Gastroesophageal sphincter (tissue), 4 donors: ENCODE data around the gene KIF1C. TPM values are rescaled to one million over a fixed set of nuclear protein-coding genes. Genes with fewer than 3 reads are reported as not detected.

Experiments used
- ATAC-seq: fragments of 150-250 bp; one replicate; pipeline ENCODE4 v1.9.1; 2016; ENCODE audit warnings: mild to moderate bottlenecking, moderate library complexity
- H3K27ac ChIP-seq, 4 donors: fragments of 200-600 bp; sonication (generic) in 3 of 4; 1 replicate in 3 of 4; 2 replicates in 1 of 4; pipeline ENCODE4 v1.5.1; 2016 to 2019
- H3K27me3 ChIP-seq: fragments of 200-600 bp; sonication (generic); one replicate; pipeline ENCODE4 v1.5.1; 2019
- H3K36me3 ChIP-seq, 2 donors: fragments of 200-600 bp; sonication (generic); one replicate each; pipeline ENCODE4 v1.5.1; 2019; ENCODE audit warnings: control low read depth in 1 of 2
- H3K4me1 ChIP-seq, 3 donors: fragments of 200-600 bp; sonication (generic); 1 replicate in 2 of 3; 2 replicates in 1 of 3; pipeline ENCODE4 v1.5.1; 2016 to 2019; ENCODE audit warnings: control low read depth in 2 of 3
- H3K4me3 ChIP-seq, 2 donors: fragments of 200-600 bp; sonication (generic); one replicate each; pipeline ENCODE4 v1.5.1; 2019; ENCODE audit warnings: mild to moderate bottlenecking in 1 of 2, moderate library complexity in 1 of 2
- H3K9me3 ChIP-seq, 3 donors: fragments of 200-600 bp; sonication (generic); one replicate each; pipeline ENCODE4 v1.5.1; 2017 to 2019; ENCODE audit warnings: control low read depth in 2 of 3
- CTCF ChIP-seq, 4 experiments: fragments of 200-600 bp in 2 of 4; fragments of 450-650 bp in 2 of 4; sonication (generic) in 1 of 4; IDR thresholded peaks; one replicate each; pipeline ENCODE4 v1.5.1; 2017 to 2019; ENCODE audit warnings: antibody characterized with exemption in 4 of 4, mild to moderate bottlenecking in 2 of 4, moderate library complexity in 2 of 4
- EP300 ChIP-seq: sonication (generic); formaldehyde crosslinking; IDR thresholded peaks from one replicate; pipeline ENCODE4 v1.6.1; 2017; ENCODE audit warnings: antibody characterized with exemption, mild to moderate bottlenecking
- POLR2A ChIP-seq, 2 donors: fragments of 450-650 bp; IDR thresholded peaks; one replicate each; pipeline ENCODE4 v1.6.1; 2017; ENCODE audit warnings: antibody characterized with exemption in 2 of 2, mild to moderate bottlenecking in 2 of 2, moderate library complexity in 1 of 2
- POLR2AphosphoS5 ChIP-seq: sonication (generic); formaldehyde crosslinking; IDR thresholded peaks from one replicate; pipeline ENCODE4 v1.6.1; 2017; ENCODE audit warnings: antibody characterized with exemption
- WGBS, 2 donors: methylation state at CpG; one replicate each; pipeline ENCODE4 v1.1.5; 2018; ENCODE audit warnings: low coverage in 1 of 2; 5-methylcytosine and 5-hydroxymethylcytosine counted together
- total RNA-seq, 4 donors: library from RNA; depleted of rRNA; stranded (reverse); fragments of >200 nt; gene quantifications; one replicate each; pipeline ENCODE4 v1.1.0, GENCODE V29; 2016

KIF1C gene
- total RNA-seq, 4 donors from 2014 or later = 147 to 302 (median 180) TPM

GRCh38 chr17:4950075-4950745 is 47.5 kb upstream of the KIF1C start:
- Histone ChIP-seq H3K4me1 (peaks cover 0 to 66% (median 28%) of the 10 kb centered on the region in 3 donors), H3K36me3 (peaks cover 0 to 16% of the 10 kb centered on the region in 2 donors), H3K27me3 (no peaks in the 10 kb centered on the region), H3K4me3 (peak overlapping the region; percentile 59 to 100), H3K9me3 (no peaks in the 10 kb centered on the region), H3K27ac (peak overlapping the region; percentile 79 to 98 (median 97))
- ATAC-seq = peak; percentile 27
- TF ChIP-seq POLR2A (IDR thresholded peaks at IDR 0.05) (peak in 1 of 2 donors; percentile 3), EP300 (no peak)
- WGBS, 2 donors = 3 to 11% methylated on average over 3 to 13 of the region's 52 CpGs

- Histone ChIP-seq H3K4me1 (peaks cover 0 to 60% (median 22%) of the 10 kb centered on the region in 3 donors), H3K36me3 (peaks cover 0 to 10% of the 10 kb centered on the region in 2 donors), H3K27me3 (no peaks in the 10 kb centered on the region), H3K27ac (peak within 1 kb of the TSS; percentile 79 to 98 (median 97)), H3K4me3 (peak within 1 kb of the TSS; percentile 59 to 100), H3K9me3 (no peaks in the 10 kb centered on the region)
- ATAC-seq = no peak
- TF ChIP-seq CTCF (IDR thresholded peaks at IDR 0.05) (no peak), POLR2A (IDR thresholded peaks at IDR 0.05) (no peak), EP300 (no peak), POLR2AphosphoS5 (no peak)
- 38 to 55% methylated on average over 3 to 5 of the region's 7 CpGs for WGBS, 2 donors
These were observed 47.0 kb upstream of the KIF1C start, which contains the start of gene ENO3 for GRCh38 chr17:4950746-4951204. Gene ENO3 (plus strand): TSS chr17:4951119. CDS start chr17:4951830, 711 bp downstream.

- Histone ChIP-seq H3K4me3 (no peak overlapping the region), H3K27me3 (no peaks in the 10 kb centered on the region), H3K4me1 (peaks cover 0 to 53% (median 16%) of the 10 kb centered on the region in 3 donors), H3K27ac (peak overlapping the region in 3 of 4 donors; percentile 96 to 98 (median 98)), H3K9me3 (no peaks in the 10 kb centered on the region), H3K36me3 (peaks cover 0 to 3% of the 10 kb centered on the region in 2 donors)
- TF ChIP-seq EP300 = no peak
- TF ChIP-seq CTCF (IDR thresholded peaks at IDR 0.05) = no peak
- no peak for TF ChIP-seq POLR2AphosphoS5
- no peak for TF ChIP-seq POLR2A (IDR thresholded peaks at IDR 0.05)
- WGBS, 2 donors = 48 to 51% methylated on average over 2 to 3 of the region's 3 CpGs
- ATAC-seq = no peak
These were observed 46.3 kb upstream of the KIF1C start for GRCh38 chr17:4951486-4951885.

GRCh38 chr17:4953451-4953961 is 44.2 kb upstream of the KIF1C start:
- Histone ChIP-seq H3K4me1 (peaks cover 0 to 45% (median 13%) of the 10 kb centered on the region in 3 donors), H3K27me3 (no peaks in the 10 kb centered on the region), H3K9me3 (no peaks in the 10 kb centered on the region), H3K36me3 (peaks cover 0 to 16% of the 10 kb centered on the region in 2 donors), H3K4me3 (no peak overlapping the region), H3K27ac (peak overlapping the region in 1 of 4 donors; percentile 5)
- ATAC-seq = no peak
- TF ChIP-seq POLR2A (IDR thresholded peaks at IDR 0.05) (no peak), POLR2AphosphoS5 (no peak), EP300 (no peak), CTCF (IDR thresholded peaks at IDR 0.05) (no peak)
- 77 to 83% methylated on average over 4 to 8 of the region's 14 CpGs for WGBS, 2 donors

GRCh38 chr17:4955091-4955490 is 42.7 kb upstream of the KIF1C start:
- Histone ChIP-seq H3K9me3 (no peaks in the 10 kb centered on the region), H3K27ac (no peak overlapping the region), H3K4me1 (peaks cover 0 to 34% (median 13%) of the 10 kb centered on the region in 3 donors), H3K4me3 (no peak overlapping the region), H3K36me3 (peaks cover 0 to 32% of the 10 kb centered on the region in 2 donors), H3K27me3 (no peaks in the 10 kb centered on the region)
- 96% methylated on average over 4 of the region's 8 CpGs; no CpG with 5 or more reads in 1 of the 2 donors for WGBS, 2 donors
- no peak for ATAC-seq
- no peak for TF ChIP-seq POLR2AphosphoS5
